Liver (tissue), 9 donors: Measurements from ENCODE around the gene HINT2. TPM values are rescaled to one million over a fixed set of nuclear protein-coding genes. Genes with fewer than 3 reads are reported as not detected.

Source experiments
- DNase-seq: peaks from one replicate; pipeline ENCODE4 v3.0.0-alpha.2; 2017; ENCODE audit warnings: low spot score
- H3K27ac ChIP-seq, 2 donors: one replicate each; pipeline ENCODE4 v1.7.0; 2013; ENCODE audit warnings: inconsistent platforms in 2 of 2, low read length in 2 of 2, control low read depth in 1 of 2, low read depth in 1 of 2, mild to moderate bottlenecking in 1 of 2
- H3K27me3 ChIP-seq, 4 donors: one replicate each; pipeline versions ENCODE4 v1.6.1 to v1.7.0; 2013; ENCODE audit warnings: low read length in 3 of 4, inconsistent platforms in 1 of 4, mild to moderate bottlenecking in 1 of 4, moderate library complexity in 1 of 4; ENCODE audit not compliant: control insufficient read depth in 4 of 4, insufficient read depth in 4 of 4
- H3K36me3 ChIP-seq, 4 donors: one replicate each; pipeline versions ENCODE4 v1.6.1 to v1.7.0; 2013; ENCODE audit warnings: low read length in 3 of 4, mild to moderate bottlenecking in 3 of 4, low read depth in 1 of 4, moderate library complexity in 1 of 4; ENCODE audit not compliant: control insufficient read depth in 4 of 4, insufficient read depth in 3 of 4
- H3K4me1 ChIP-seq, 4 donors: one replicate each; pipeline versions ENCODE4 v1.6.1 to v1.7.0; 2013; ENCODE audit warnings: low read length in 3 of 4, mild to moderate bottlenecking in 3 of 4, moderate library complexity in 1 of 4; ENCODE audit not compliant: control insufficient read depth in 4 of 4, insufficient read depth in 4 of 4
- H3K4me3 ChIP-seq, 3 donors: one replicate each; pipeline versions ENCODE4 v1.6.1 to v1.7.0; 2013; ENCODE audit warnings: low read length in 3 of 3, control low read depth in 1 of 3, low read depth in 1 of 3, mild to moderate bottlenecking in 1 of 3
- H3K9ac ChIP-seq, 2 donors: one replicate each; pipeline ENCODE4 v1.7.0; 2013; ENCODE audit warnings: low read length in 2 of 2, mild to moderate bottlenecking in 2 of 2, moderate library complexity in 2 of 2, control low read depth in 1 of 2, low read depth in 1 of 2
- H3K9me3 ChIP-seq, 4 donors: one replicate each; pipeline versions ENCODE4 v1.6.1 to v1.7.0; 2013; ENCODE audit warnings: low read length in 3 of 4; ENCODE audit not compliant: control insufficient read depth in 4 of 4
- EGR1 ChIP-seq, 2 donors: IDR thresholded peaks; 2 replicates each; pipeline ENCODE4 v1.6.1; 2016 to 2018; ENCODE audit warnings: antibody characterized with exemption in 2 of 2, low read depth in 2 of 2
- FOXA1 ChIP-seq: IDR thresholded peaks from 2 replicates; pipeline ENCODE4 v1.6.1; 2016; ENCODE audit warnings: antibody characterized with exemption
- FOXA2 ChIP-seq: IDR thresholded peaks from 2 replicates; pipeline ENCODE4 v1.6.1; 2016; ENCODE audit warnings: antibody characterized with exemption
- GABPA ChIP-seq, 2 donors: IDR thresholded peaks in 1 of 2; conservative IDR thresholded peaks in 1 of 2; 2 replicates each; pipeline ENCODE4 v1.6.1; 2016; ENCODE audit warnings: antibody characterized with exemption in 2 of 2, mild to moderate bottlenecking in 1 of 2, moderate library complexity in 1 of 2
- HNF4A ChIP-seq, 2 donors: conservative IDR thresholded peaks; 2 replicates each; pipeline ENCODE4 v1.6.1; 2016; ENCODE audit warnings: antibody characterized with exemption in 2 of 2, mild to moderate bottlenecking in 2 of 2
- HNF4G ChIP-seq: IDR thresholded peaks from 2 replicates; pipeline ENCODE4 v1.6.1; 2016; ENCODE audit warnings: antibody characterized with exemption
- JUND ChIP-seq, 2 donors: IDR thresholded peaks; 2 replicates each; pipeline ENCODE4 v1.6.1; 2016; ENCODE audit warnings: antibody characterized with exemption in 2 of 2
- NR2F2 ChIP-seq: IDR thresholded peaks from 2 replicates; pipeline ENCODE4 v1.6.1; 2016; ENCODE audit warnings: antibody characterized with exemption
- RAD21 ChIP-seq, 2 donors: IDR thresholded peaks; 2 replicates each; pipeline ENCODE4 v1.6.1; 2016; ENCODE audit warnings: antibody characterized with exemption in 2 of 2, mild to moderate bottlenecking in 2 of 2
- RXRA ChIP-seq, 2 donors: IDR thresholded peaks; 2 replicates each; pipeline ENCODE4 v1.6.1; 2017 to 2018; ENCODE audit warnings: antibody characterized with exemption in 2 of 2, mild to moderate bottlenecking in 1 of 2
- SP1 ChIP-seq: IDR thresholded peaks from 2 replicates; pipeline ENCODE4 v1.6.1; 2018; ENCODE audit warnings: antibody characterized with exemption, mild to moderate bottlenecking
- TAF1 ChIP-seq: conservative IDR thresholded peaks from 2 replicates; pipeline ENCODE4 v1.6.1; 2016; ENCODE audit warnings: antibody characterized with exemption, mild to moderate bottlenecking
- YY1 ChIP-seq: IDR thresholded peaks from 2 replicates; pipeline ENCODE4 v1.6.1; 2016; ENCODE audit warnings: antibody characterized with exemption, mild to moderate bottlenecking
- WGBS: extraction: QIAGEN DNeasy Blood & Tissue Kit; methylation state at CpG from one replicate; pipeline ENCODE4 v1.1.7; 2013; 5-methylcytosine and 5-hydroxymethylcytosine counted together
- polyA plus RNA-seq, 2 donors: library from polyadenylated mRNA; stranded (reverse) in 1 of 2; unstranded in 1 of 2; fragments of 200-250 nt in 1 of 2; fragments of >200 nt in 1 of 2; fragmentation: Nextera tagmentation in 1 of 2; extraction: Ambion mirVana in 1 of 2; gene quantifications; one replicate each; pipeline versions ENCODE4 v1.2.1 to v1.2.3, GENCODE V29; 2013 to 2015
- total RNA-seq, 2 donors: library from RNA; depleted of rRNA; stranded (reverse); fragments of >200 nt; gene quantifications; one replicate each; pipeline ENCODE4 v1.2.3, GENCODE V29; 2014
- TF ChIP-seq, protein P1 (sequence below): IDR thresholded peaks from 2 replicates; pipeline ENCODE4 v1.6.1; 2016; ENCODE audit warnings: antibody characterized with exemption
- TF ChIP-seq, protein P2 (sequence below): IDR thresholded peaks from 2 replicates; pipeline ENCODE4 v1.6.1; 2016; ENCODE audit warnings: antibody characterized with exemption, mild to moderate bottlenecking
- TF ChIP-seq, protein P3 (sequence below): IDR thresholded peaks from 2 replicates; pipeline ENCODE4 v1.6.1; 2016; ENCODE audit warnings: antibody characterized with exemption
- TF ChIP-seq, protein P4 (sequence below): fragments of 150-350 bp; IDR thresholded peaks from 2 replicates; pipeline ENCODE4 v1.5.1; 2017; ENCODE audit warnings: improper control_type of control experiment, low read depth, low read length; ENCODE audit not compliant: missing input control
- TF ChIP-seq, protein P5 (sequence below): IDR thresholded peaks from 2 replicates; pipeline ENCODE4 v1.6.1; 2016; ENCODE audit warnings: antibody characterized with exemption
- donor health status: healthy.
- donor health status: healthy.
- donor health status: healthy.
- donor health status: healthy.
- donor health status: healthy.

The HINT2 gene
- total and polyA plus RNA-seq, 4 donors = 34.3 to 176 (median 76.1) TPM

DNA sequence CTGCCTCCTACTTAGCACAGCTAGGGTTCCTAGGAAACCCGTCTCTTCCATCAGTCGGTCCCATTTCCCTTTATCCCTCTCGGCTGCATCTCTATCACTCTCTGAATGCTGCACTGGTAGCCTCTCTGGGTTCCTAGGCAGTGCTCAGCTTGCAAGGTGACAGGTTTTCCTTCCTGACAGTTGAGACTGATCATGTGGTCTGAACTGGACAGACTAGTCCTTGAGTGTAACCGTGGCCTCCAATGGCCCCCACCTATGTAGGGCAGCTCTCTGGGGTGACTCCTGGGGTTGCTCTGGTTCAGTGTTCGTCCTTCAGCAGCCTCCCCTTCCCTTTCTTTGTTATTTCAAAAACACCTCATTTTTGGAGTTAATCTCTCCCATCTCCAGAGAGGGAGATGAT is 18.0 kb upstream of the HINT2 start:
- H3K36me3 ChIP-seq = no peaks in the 10 kb centered on the region
- no peak for DNase-seq
- TF ChIP-seq NR2F2 (no peak), JUND (IDR thresholded peaks at IDR 0.05) (no peak), SP1 (no peak), GABPA (IDR thresholded peaks at IDR 0.05 in 1 of 2, conservative IDR thresholded peaks at IDR 0.05 in 1 of 2) (no peak), RXRA (IDR thresholded peaks at IDR 0.05) (no peak), HNF4G (no peak), HNF4A (conservative IDR thresholded peaks at IDR 0.05) (no peak), FOXA1 (no peak), FOXA2 (no peak), TAF1 (no peak), RAD21 (IDR thresholded peaks at IDR 0.05) (no peak), EGR1 (IDR thresholded peaks at IDR 0.05; ENCODE audit: low read depth in 2 of 2) (no peak), YY1 (no peak)
- TF ChIP-seq, protein P1, sequence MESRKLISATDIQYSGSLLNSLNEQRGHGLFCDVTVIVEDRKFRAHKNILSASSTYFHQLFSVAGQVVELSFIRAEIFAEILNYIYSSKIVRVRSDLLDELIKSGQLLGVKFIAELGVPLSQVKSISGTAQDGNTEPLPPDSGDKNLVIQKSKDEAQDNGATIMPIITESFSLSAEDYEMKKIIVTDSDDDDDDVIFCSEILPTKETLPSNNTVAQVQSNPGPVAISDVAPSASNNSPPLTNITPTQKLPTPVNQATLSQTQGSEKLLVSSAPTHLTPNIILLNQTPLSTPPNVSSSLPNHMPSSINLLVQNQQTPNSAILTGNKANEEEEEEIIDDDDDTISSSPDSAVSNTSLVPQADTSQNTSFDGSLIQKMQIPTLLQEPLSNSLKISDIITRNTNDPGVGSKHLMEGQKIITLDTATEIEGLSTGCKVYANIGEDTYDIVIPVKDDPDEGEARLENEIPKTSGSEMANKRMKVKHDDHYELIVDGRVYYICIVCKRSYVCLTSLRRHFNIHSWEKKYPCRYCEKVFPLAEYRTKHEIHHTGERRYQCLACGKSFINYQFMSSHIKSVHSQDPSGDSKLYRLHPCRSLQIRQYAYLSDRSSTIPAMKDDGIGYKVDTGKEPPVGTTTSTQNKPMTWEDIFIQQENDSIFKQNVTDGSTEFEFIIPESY = no peak
- TF ChIP-seq, protein P2, sequence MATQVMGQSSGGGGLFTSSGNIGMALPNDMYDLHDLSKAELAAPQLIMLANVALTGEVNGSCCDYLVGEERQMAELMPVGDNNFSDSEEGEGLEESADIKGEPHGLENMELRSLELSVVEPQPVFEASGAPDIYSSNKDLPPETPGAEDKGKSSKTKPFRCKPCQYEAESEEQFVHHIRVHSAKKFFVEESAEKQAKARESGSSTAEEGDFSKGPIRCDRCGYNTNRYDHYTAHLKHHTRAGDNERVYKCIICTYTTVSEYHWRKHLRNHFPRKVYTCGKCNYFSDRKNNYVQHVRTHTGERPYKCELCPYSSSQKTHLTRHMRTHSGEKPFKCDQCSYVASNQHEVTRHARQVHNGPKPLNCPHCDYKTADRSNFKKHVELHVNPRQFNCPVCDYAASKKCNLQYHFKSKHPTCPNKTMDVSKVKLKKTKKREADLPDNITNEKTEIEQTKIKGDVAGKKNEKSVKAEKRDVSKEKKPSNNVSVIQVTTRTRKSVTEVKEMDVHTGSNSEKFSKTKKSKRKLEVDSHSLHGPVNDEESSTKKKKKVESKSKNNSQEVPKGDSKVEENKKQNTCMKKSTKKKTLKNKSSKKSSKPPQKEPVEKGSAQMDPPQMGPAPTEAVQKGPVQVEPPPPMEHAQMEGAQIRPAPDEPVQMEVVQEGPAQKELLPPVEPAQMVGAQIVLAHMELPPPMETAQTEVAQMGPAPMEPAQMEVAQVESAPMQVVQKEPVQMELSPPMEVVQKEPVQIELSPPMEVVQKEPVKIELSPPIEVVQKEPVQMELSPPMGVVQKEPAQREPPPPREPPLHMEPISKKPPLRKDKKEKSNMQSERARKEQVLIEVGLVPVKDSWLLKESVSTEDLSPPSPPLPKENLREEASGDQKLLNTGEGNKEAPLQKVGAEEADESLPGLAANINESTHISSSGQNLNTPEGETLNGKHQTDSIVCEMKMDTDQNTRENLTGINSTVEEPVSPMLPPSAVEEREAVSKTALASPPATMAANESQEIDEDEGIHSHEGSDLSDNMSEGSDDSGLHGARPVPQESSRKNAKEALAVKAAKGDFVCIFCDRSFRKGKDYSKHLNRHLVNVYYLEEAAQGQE = no peak
- TF ChIP-seq, protein P3, sequence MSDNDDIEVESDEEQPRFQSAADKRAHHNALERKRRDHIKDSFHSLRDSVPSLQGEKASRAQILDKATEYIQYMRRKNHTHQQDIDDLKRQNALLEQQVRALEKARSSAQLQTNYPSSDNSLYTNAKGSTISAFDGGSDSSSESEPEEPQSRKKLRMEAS = no peak
- TF ChIP-seq, protein P4, sequence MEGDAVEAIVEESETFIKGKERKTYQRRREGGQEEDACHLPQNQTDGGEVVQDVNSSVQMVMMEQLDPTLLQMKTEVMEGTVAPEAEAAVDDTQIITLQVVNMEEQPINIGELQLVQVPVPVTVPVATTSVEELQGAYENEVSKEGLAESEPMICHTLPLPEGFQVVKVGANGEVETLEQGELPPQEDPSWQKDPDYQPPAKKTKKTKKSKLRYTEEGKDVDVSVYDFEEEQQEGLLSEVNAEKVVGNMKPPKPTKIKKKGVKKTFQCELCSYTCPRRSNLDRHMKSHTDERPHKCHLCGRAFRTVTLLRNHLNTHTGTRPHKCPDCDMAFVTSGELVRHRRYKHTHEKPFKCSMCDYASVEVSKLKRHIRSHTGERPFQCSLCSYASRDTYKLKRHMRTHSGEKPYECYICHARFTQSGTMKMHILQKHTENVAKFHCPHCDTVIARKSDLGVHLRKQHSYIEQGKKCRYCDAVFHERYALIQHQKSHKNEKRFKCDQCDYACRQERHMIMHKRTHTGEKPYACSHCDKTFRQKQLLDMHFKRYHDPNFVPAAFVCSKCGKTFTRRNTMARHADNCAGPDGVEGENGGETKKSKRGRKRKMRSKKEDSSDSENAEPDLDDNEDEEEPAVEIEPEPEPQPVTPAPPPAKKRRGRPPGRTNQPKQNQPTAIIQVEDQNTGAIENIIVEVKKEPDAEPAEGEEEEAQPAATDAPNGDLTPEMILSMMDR = no peak
- TF ChIP-seq, protein P5, sequence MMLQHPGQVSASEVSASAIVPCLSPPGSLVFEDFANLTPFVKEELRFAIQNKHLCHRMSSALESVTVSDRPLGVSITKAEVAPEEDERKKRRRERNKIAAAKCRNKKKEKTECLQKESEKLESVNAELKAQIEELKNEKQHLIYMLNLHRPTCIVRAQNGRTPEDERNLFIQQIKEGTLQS = no peak
- H3K4me3 ChIP-seq = no peak overlapping the region
- H3K4me1 ChIP-seq = peaks cover 16 to 43% (median 34%) of the 10 kb centered on the region in 4 donors
- no peak overlapping the region for H3K9ac ChIP-seq
- H3K27me3 ChIP-seq = no peaks in the 10 kb centered on the region
- no peaks in the 10 kb centered on the region for H3K9me3 ChIP-seq
- 83% methylated on average over 5 of the region's 5 CpGs for WGBS
- H3K27ac ChIP-seq = no peak overlapping the region
